SHP77 treated with DMSO at 0.1 percent for 48 hours (cell line): Measurements from ENCODE around the gene ARMH2.

ENCODE experiments used
- DNase-seq: peaks from one replicate; lab custom pipeline; 2025; lab: John Stamatoyannopoulos, UW

Gene ARMH2

GRCh38 chr6:24798740-24799540, at the start of gene ARMH2:
Gene ARMH2, minus strand, starts transcription at chr6:24798917. Its CDS starts 60 bp downstream, at chr6:24798857.
- DNase-seq = no peak

- no peak for DNase-seq
Observed at GRCh38 chr6:24848461-24848860, 49.7 kb upstream of the ARMH2 start.

- DNase-seq = no peak
Observed at GRCh38 chr6:24847402-24847801, 48.7 kb upstream of the ARMH2 start.

- DNase-seq = no peak
Observed at GRCh38 chr6:24845578-24845977, 46.9 kb upstream of the ARMH2 start.

GRCh38 chr6:24844903-24845302, 46.2 kb upstream of the ARMH2 start:
- no peak for DNase-seq

DNA sequence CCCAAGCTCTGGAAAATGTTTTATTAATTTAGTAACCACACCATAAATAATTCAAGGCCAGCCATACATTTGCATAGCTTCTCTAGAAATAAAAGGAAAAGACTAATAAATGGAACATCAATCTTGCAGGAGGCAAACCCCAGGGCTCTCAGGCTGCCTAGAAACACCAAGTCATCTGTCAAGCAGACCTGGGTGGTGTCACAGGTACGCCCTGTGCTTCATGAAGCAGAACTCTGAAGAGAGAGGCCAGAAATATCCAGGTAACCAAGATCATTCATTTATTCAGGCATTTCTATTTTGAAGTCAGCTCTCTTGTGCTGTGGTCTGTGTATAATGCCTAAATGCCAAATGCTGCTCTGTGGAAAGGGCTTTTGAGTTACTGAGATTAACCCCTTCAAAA, 45.3 kb upstream of the ARMH2 start:
- no peak for DNase-seq

DNA sequence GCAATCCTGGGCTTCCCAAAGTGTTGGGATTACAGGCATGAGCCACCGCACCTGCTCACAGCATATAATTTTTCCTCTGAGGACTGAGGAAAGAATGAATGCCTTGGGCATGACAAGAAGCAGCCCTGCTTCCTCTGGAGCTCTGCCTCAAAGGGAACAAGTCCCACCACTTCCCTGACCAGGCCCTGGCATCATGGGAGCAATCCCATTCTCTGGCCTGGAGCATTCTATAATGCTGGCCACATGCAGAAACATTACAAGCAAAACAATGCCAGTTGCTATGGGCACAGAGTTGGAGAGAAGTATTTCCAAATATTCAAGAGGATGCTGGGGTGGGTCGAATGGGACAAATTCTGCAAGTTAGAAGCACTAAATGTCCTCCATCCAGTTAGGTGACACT, 41.5 kb upstream of the ARMH2 start:
- no peak for DNase-seq

DNA sequence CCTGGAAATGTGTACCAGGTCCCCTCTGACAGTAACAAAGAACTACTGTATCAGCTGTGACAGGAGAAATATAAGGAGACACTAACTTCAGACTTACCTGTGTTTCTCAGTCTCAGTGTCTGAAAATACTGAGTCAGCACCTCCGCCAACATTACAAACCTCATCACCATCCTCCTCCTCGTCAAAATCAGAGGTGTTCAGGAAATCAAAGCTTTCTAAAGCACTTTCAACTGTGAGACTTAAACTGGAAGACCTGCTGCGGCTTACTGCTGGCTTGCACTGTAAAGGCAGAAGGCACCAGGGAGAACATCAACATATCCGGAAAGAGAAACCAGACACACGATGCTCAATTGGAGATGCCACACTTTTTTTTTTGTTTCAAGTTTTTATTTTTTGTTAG, 40.3 kb upstream of the ARMH2 start:
- no peak for DNase-seq

- DNase-seq = no peak
Observed at GRCh38 chr6:24838081-24838480, 39.4 kb upstream of the ARMH2 start.

DNA sequence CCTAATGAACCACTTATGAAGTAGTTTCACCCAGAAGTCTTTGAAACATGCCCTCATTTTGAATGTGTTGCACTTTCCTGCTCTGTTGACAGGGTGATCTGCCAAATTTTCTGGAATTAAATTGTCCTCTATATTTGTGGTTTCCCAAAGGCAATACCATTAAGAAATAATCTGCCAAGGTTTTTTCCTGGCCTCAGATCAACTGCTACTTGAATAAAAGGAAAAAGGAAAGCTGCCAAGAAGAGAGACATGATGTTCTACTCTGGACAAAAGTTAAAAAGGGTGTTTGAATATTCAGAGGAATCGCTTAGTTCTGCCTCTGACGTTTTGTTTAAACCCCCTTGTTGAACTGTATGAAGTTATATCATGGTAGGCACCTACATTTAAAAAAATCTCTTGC, 37.4 kb upstream of the ARMH2 start:
- no peak for DNase-seq

GRCh38 chr6:24833711-24834386, 35.1 kb upstream of the ARMH2 start:
- DNase-seq = no peak

DNA sequence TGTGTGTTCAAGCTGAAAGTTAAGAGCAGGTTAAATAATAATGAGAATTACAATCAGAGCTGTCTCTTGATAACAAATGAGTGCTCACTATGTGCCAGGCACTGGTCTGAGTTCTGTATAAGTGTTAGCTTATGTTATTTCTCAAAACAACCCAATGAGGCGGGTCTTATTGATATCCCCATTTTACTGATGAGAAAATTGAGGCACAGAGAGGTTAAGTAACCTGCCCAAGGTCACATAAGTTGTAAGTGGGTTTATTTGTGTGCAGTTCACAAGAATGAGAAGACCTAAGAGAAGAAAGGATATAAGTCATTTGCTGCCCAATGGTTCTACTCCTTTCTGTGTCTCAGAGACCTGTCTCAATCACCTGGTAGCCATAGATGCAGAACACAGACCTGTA, 34.1 kb upstream of the ARMH2 start:
- DNase-seq = no peak

DNA sequence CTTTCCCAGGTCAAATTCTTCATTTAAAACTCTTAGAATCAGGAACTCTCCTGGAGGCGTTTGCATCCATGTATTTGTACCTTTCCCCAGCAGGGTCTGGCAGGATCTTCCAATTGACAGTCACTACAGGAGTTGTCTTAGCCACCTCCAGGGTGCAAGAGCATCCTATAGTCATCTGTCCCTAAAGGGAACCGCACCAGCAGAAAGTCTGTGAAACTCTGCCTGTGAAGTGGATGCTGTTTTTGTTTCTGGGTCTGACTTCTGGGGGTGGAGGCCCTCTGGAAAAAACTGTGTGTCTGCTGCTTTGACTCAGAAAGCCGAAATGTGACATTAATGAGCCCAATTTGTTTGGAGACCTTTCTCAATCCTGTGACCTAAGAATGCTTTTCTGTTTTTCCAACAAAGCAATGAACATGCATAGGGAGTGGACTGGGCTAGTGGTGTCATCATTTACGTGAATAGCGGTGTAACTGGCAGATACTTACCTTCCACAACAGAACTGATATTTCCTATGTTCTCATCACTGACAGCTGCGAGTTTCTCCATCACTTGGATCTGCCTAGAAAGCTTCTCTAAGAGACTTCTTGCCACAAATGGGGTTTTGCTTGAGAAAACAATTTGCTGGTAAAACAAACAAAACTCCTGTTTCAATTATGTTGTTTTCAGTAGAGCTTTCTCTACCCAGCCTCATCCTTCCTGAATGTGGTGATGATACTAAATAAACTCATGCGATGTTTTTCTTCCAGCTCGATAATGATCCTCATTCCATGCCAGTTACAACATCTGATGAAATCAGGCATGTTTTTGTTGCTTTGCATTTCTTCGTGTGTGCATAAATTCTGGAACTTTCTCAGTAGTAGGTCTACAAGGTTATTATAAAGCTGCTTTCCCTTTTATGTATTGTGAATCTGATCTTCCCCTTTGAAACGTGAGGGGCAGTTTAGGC, 33.3 kb upstream of the ARMH2 start:
- DNase-seq = no peak

GRCh38 chr6:24829657-24830056, 30.9 kb upstream of the ARMH2 start:
- DNase-seq = no peak

- no peak for DNase-seq
Observed at GRCh38 chr6:24827970-24828369, 29.3 kb upstream of the ARMH2 start.

DNA sequence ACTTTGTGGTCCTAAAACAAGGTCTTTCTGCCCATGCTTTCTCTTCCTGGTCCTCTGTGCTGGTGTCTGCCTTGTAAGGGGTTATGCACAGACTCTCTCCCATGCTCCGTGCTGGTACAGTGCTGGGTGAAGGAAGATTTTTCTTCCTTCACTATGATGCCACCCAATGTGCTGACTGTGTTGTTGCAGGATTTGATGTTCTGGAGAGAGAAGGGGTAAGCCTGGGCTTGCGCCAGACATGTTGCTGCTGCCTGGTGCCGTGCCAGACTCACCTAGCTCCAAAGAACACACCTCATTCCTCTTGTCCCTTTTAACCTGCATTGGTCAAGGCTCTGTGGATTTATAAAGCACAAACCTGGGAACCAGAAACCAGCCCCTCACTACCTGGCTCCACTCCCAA, 28.4 kb upstream of the ARMH2 start:
- no peak for DNase-seq

DNA sequence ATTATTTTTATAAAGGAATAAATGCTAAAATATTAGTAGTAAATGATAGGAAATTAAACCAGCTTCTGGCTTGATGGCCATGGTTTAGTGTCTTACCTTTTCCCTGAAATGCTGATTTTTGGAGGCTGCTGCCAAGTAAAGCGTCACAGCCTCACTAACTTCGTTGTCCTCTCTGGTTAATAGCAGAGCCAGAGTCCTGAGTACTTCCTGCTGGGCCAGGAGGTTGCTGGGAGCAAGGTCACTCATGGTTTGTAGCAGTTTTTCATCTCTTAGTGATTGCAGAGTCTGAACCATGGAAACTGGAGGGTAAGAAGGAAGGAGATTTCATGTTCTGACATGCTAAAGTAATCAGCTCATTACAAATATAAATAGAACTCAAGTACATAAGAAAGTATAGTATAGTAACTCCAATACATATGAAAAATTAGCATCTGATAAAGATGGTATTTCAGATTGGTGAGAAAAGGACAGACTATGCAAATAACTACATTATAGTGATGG, 26.5 kb upstream of the ARMH2 start:
- no peak for DNase-seq

DNA sequence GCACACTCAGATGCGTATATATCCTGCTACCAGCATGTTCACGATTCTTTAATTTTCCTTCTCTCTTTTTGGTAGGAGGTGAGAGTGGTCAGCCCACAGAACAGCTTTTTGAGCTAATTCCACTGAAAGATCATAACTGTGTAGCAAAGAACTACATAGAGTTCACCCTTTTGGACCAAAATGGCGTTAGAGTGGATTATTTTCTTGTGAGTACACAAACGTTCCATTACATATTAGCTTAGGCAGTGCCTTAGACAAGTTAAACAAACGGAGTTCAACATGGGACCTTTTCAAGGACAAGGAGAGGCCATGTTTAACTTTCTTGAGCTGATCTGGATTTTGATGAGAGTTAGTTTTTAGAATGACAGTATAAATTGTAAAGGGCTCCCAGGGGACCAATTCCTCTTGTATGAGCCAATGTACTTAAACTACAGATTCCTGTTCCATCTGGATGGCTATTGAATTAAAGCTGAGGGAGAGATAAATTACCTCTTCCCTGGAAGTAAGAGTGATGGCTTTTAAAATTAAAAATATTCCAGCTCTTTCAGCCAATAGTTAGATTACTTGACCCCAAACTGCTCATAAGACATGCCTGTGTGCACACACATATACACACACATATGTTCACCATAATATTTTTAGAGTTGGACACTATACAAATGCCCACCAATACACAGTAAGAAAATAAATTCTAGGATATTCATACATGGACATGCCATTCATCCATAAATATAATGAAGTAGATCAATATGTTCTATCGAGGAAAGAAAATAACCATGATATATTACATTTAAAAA, 25.6 kb upstream of the ARMH2 start:
- no peak for DNase-seq

- DNase-seq = no peak
Observed at GRCh38 chr6:24823185-24823584, 24.5 kb upstream of the ARMH2 start.

DNA sequence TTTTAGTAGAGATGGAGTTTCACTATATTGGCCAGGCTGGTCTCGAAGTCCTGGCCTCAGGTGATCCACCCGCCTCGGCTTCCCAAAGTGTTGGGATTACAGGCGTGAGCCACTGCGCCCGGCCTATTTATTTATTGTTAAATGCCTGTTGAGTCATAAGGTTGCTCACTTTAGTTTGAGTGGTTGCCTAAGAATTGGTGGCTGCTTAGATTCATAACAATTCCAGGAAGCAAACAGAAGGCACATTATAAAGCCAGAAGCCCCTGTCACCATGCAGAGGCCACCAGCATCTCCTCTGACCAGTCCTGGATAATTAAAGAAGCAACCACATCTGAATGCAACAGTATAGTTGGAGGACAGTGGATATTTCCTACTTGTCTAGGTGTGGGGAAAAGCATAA, 24.0 kb upstream of the ARMH2 start:
- no peak for DNase-seq

GRCh38 chr6:24821860-24822444, 23.2 kb upstream of the ARMH2 start:
- no peak for DNase-seq
